Chondrocyte (in vitro differentiated cells): ENCODE measurements around the gene L3HYPDH. TPM values are rescaled to one million over a fixed set of nuclear protein-coding genes. Genes with fewer than 3 reads are reported as not detected.

Experiments
- DNase-seq: peaks from one replicate; pipeline ENCODE4 v3.0.0; 2021; ENCODE audit warnings: mixed read lengths, low spot score
- H3K27ac Mint-ChIP-seq: one replicate; pipeline ENCODE4 v1.8.0; 2021; ENCODE audit warnings: mild to moderate bottlenecking, moderate library complexity, mixed read lengths; ENCODE audit not compliant: unreplicated experiment
- H3K27me3 Mint-ChIP-seq: 2 replicates; pipeline ENCODE4 v1.8.0; 2021; ENCODE audit warnings: low read depth, mixed read lengths
- H3K36me3 Mint-ChIP-seq: 2 replicates; pipeline ENCODE4 v1.8.0; 2021; ENCODE audit warnings: low read depth, mixed read lengths
- H3K4me1 Mint-ChIP-seq: 2 replicates; pipeline ENCODE4 v1.8.0; 2021; ENCODE audit warnings: low read depth, mild to moderate bottlenecking, mixed read lengths
- H3K4me3 Mint-ChIP-seq: one replicate; pipeline ENCODE4 v1.8.0; 2021; ENCODE audit warnings: mild to moderate bottlenecking, moderate library complexity, mixed read lengths; ENCODE audit not compliant: unreplicated experiment
- H3K9me3 Mint-ChIP-seq: 2 replicates; pipeline ENCODE4 v1.8.0; 2021; ENCODE audit warnings: low read depth, mixed read lengths
- total RNA-seq: library from RNA; stranded (reverse); gene quantifications from 3 replicates; pipeline ENCODE4 v1.2.1, GENCODE V29; 2021
- TF ChIP-seq, protein P1 (sequence below): fragments of 200-600 bp; sonication (generic); IDR thresholded peaks from 2 replicates; pipeline ENCODE4 v1.5.0; 2021; ENCODE audit warnings: antibody characterized with exemption, mild to moderate bottlenecking, moderate library complexity

L3HYPDH gene
- total RNA-seq, 1 donor from 2014 or later: 35.3 TPM

DNA sequence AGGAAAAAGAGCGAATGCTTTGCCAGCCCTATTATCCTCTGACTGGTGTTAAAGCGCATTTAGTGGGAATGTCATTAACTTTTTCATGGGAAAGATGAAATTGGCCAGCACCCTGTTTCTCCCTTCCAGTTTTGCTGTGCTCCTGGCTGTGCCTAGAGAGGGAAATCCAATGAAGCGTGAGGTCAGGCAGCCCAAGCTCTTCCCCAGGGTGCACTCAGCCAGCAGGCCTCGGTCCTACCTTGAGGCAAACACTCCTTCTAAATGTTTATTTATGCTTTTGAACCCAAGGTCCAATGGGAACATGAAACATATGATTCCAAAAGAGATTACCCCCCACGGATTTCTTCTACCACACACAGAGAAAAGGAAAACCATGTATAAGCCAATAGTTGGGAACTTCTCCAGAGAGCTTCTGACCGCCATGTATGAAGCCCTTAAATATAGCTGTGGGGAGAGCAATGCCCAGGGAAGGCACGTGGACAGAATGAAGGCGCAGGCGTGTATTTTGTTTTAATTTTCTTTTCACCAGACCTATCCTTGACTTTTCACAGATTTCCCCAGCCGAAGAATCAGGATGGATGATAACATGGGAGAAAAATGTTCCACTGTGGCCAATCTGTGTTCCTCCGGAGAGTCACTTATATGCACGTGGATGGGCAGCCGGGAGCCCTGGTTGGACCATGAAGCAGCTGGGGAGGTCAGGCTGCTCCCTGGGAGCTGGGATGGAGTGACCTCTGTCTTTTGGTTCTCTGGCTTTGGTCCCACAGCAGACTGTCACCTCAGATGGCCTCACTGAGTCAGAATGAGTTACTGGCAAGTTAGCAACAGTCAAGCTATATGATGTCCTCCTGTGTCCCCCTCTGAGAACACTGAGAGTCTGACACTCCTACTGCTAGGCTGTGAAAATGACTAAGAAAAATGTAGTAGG, 56.3 kb downstream of the L3HYPDH start:
- TF ChIP-seq, protein P1, sequence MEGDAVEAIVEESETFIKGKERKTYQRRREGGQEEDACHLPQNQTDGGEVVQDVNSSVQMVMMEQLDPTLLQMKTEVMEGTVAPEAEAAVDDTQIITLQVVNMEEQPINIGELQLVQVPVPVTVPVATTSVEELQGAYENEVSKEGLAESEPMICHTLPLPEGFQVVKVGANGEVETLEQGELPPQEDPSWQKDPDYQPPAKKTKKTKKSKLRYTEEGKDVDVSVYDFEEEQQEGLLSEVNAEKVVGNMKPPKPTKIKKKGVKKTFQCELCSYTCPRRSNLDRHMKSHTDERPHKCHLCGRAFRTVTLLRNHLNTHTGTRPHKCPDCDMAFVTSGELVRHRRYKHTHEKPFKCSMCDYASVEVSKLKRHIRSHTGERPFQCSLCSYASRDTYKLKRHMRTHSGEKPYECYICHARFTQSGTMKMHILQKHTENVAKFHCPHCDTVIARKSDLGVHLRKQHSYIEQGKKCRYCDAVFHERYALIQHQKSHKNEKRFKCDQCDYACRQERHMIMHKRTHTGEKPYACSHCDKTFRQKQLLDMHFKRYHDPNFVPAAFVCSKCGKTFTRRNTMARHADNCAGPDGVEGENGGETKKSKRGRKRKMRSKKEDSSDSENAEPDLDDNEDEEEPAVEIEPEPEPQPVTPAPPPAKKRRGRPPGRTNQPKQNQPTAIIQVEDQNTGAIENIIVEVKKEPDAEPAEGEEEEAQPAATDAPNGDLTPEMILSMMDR: no peak
- DNase-seq: no peak
- Mint-ChIP-seq H3K9me3 (no peaks in the 10 kb centered on the region), H3K27me3 (no peaks in the 10 kb centered on the region), H3K27ac (peak overlapping the region; percentile 83), H3K4me3 (no peak overlapping the region), H3K36me3 (peaks cover 3% of the 10 kb centered on the region), H3K4me1 (peaks cover 33% of the 10 kb centered on the region)

DNA sequence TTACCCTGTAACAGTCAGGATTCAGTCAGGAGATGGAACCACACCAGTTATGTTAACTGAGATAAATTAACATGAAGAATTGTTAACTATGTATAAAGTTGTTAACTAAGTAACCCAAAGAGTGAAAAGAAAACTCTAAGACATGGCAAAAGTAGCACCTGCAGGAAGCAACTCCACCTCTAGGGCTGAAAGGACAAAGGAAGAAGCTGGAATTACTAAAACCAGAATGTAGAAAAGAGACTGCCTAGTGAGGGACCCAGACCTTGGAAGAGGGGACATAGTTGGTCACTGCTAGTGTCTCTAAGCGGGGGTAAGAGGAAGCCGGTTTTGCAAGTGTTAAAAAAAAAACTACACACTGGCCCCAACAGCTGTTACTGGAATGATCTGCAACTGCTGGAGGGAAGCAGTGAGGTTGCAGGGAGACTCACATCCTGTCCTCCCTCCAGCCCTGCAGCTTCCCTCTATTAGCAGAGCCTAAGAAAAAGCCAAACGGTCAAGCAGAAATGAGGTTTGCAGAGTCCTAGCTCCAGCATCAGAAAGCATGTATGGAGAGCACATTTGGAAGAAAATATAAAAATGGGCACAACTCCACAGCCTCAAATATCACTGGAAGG, 58.8 kb downstream of the L3HYPDH start:
- no peak for DNase-seq
- TF ChIP-seq, protein P1: peak; percentile 28
- H3K27me3 Mint-ChIP-seq: no peaks in the 10 kb centered on the region
- H3K36me3 Mint-ChIP-seq: peaks cover 4% of the 10 kb centered on the region
- no peak overlapping the region for H3K27ac Mint-ChIP-seq
- no peak overlapping the region for H3K4me3 Mint-ChIP-seq
- no peaks in the 10 kb centered on the region for H3K9me3 Mint-ChIP-seq
- H3K4me1 Mint-ChIP-seq: peaks cover 33% of the 10 kb centered on the region

DNA sequence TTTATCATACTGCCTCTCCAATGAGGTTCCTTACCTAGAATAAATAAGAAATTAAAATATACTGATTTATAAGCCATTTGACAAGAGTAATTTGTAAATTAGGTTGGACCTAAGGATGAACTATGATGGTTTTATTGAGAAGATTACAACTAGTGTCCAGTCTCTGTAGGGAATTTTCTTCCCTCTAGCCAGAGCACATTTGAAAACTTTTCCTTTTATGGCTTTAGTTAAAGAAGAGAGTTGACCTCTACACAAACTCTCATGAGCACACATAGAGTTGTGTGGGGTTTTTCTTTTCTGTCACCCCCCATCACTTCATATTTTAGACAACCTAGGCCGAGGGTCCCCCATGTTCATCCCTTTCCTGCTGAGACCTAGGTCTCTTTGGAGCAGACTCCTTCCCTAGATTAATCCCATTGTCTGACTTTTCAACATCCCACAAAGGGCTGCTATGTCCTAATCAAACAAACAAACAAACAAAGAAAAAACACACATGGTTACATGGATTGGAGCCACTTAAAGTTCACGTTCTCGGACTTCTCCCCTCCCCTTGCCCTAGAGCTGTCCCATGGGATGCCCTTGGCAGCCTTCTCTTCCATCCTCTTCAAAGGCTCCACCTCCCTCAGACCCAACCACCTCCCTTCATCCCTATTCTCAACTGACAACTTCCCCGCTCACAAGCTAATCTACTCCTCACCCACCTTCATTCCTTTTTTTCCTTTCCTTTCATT, 59.7 kb downstream of the L3HYPDH start:
- no peak for DNase-seq
- Mint-ChIP-seq H3K27me3 (no peaks in the 10 kb centered on the region), H3K4me1 (peaks cover 41% of the 10 kb centered on the region), H3K27ac (no peak overlapping the region), H3K4me3 (no peak overlapping the region), H3K9me3 (no peaks in the 10 kb centered on the region), H3K36me3 (peaks cover 4% of the 10 kb centered on the region)
- TF ChIP-seq, protein P1: no peak

Other genes with a start within 250 kb of the L3HYPDH start
- gene GPR135, start 19.0 kb downstream of the L3HYPDH start, total RNA-seq: 4.0 to 8.9 TPM (median 4.8 TPM) in 3 replicates
- gene JKAMP, start 109 bp upstream of the L3HYPDH start, total RNA-seq: 45.5 to 48.6 TPM (median 48.3 TPM) in 3 replicates
- gene CCDC175, start 92.4 kb upstream of the L3HYPDH start, total RNA-seq: not detected in 3 replicates